ENCODE results near the gene CD6.

GRCh38 chr11:60929764-60930163, 41.7 kb upstream of the CD6 start:
- no peak for TF ChIP-seq CTCF (IDR thresholded peaks at IDR 0.05)
- no peak for TF ChIP-seq POLR2A (IDR thresholded peaks at IDR 0.05)

Data from lower leg skin (tissue), 3 donors.